Breast epithelium (tissue), 3 donors: ENCODE data around the gene ID4.

Experiments used
- POLR2A ChIP-seq: fragments of 450-650 bp; IDR thresholded peaks from one replicate; pipeline ENCODE4 v1.6.1; 2016; ENCODE audit warnings: antibody characterized with exemption, mild to moderate bottlenecking, moderate library complexity
- POLR2AphosphoS5 ChIP-seq, 3 donors: sonication (generic); formaldehyde crosslinking; IDR thresholded peaks; one replicate each; pipeline ENCODE4 v1.6.1; 2017; ENCODE audit warnings: antibody characterized with exemption in 3 of 3
- TF ChIP-seq, protein P1 (sequence below), 3 donors: fragments of 450-650 bp; IDR thresholded peaks; one replicate each; pipeline ENCODE4 v1.5.1; 2016 to 2017; ENCODE audit warnings: antibody characterized with exemption in 3 of 3, mild to moderate bottlenecking in 3 of 3, moderate library complexity in 3 of 3

DNA sequence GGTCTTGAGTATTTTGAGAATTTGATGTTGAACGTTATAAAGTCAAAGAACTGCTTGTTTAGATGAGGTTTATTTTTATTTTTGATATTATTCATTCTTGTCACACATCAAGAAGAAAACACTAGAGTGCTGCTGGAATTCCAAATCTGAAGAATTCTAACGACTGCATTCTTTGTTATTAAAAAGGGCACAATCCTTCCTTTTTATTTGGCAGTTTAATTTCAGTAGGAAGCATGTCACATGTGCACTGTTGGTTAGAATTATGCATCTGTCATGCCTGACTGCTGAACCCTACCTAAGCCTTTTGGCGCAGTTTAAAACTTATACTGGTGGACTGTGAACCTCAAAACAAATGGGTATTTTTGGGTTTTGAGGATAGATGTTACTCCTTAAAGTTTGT is 4.0 kb downstream of the ID4 start:
- TF ChIP-seq, protein P1, sequence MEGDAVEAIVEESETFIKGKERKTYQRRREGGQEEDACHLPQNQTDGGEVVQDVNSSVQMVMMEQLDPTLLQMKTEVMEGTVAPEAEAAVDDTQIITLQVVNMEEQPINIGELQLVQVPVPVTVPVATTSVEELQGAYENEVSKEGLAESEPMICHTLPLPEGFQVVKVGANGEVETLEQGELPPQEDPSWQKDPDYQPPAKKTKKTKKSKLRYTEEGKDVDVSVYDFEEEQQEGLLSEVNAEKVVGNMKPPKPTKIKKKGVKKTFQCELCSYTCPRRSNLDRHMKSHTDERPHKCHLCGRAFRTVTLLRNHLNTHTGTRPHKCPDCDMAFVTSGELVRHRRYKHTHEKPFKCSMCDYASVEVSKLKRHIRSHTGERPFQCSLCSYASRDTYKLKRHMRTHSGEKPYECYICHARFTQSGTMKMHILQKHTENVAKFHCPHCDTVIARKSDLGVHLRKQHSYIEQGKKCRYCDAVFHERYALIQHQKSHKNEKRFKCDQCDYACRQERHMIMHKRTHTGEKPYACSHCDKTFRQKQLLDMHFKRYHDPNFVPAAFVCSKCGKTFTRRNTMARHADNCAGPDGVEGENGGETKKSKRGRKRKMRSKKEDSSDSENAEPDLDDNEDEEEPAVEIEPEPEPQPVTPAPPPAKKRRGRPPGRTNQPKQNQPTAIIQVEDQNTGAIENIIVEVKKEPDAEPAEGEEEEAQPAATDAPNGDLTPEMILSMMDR (IDR thresholded peaks at IDR 0.05) = no peak
- TF ChIP-seq POLR2A (no peak), POLR2AphosphoS5 (IDR thresholded peaks at IDR 0.05) (no peak)
